ENCODE results near the gene RBM8A.
A peak's percentile ranks its signal among the peaks of the same experiment; 100 is the strongest.

- TF ChIP-seq CTCF (IDR thresholded peaks at IDR 0.05 in 4 of 5, conservative IDR thresholded peaks at IDR 0.05 in 1 of 5), result no peak
- TF ChIP-seq POLR2A (IDR thresholded peaks at IDR 0.05), result peak in 1 of 2 donors; percentile 17
These were observed 55.0 kb downstream of the RBM8A start for GRCh38 chr1:145871994-145872924.
